Iris pigment epithelial cell (primary cell): ENCODE data around the gene MRTFB.
"Not testable (repeated sequence)": the region's sequence is repeated elsewhere in the genome, so short reads cannot be mapped to it uniquely, and the experiment has no call there.

Experiments
- DNase-seq: peaks from one replicate; pipeline ENCODE4 v3.0.0-alpha.2; 2011; ENCODE audit warnings: low read depth

Gene MRTFB

DNA sequence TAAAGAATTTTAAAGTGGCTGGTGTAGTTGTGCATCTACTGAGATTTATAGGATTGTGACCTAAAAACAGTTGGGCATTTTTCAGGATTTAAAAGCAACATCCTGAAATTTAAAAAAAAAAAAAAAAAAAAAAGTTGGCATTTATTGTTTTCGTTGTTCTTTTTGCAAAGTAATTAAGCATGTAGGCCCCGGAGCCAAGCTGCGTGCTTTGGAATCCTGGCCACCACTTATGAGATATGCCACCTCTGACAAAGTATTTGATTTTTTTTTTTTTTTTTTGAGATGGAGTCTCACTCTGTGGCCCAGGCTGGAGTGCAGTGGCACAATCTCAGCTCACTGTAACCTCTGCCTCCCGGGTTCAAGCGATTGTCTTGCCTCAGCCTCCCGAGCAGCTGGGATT is 112.8 kb downstream of the MRTFB start:
- not testable (repeated sequence) for DNase-seq

DNA sequence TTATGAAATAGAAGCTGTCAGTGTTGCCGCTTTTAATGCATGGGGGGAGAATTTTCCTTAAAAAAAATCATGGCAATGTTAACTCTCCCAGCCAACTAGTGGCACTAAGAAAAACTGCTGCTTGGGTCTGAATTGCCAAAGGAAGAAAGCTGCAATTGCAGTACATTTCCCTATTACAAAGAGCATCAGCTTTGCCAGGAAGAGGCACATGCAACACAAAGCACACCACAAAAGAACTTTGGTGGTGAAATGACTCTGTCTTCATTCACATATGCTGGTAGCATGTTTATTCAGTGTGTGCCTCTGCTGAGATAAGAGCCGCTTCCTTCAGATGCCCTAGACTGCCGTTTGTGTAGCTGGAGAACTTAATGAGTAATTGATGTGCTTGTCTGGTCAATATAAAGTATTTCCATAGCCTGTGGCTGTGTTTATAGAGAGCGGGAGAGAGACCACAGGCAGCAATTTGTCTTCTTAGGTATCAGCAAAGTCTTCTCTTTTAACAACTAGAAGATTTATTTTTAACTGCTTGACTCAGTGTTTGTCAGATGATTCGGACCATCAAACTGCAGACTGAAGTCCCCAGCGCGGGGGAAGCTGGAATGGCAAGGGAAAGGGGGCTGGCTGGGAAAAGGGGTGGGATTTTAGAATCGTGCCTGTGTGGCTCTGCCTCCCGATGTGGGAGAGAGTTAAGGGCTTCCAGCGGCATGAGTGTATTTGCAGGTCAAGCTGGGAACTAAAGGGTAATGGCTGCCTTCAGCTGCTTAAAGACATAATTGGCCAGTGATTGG is 115.1 kb downstream of the MRTFB start:
- DNase-seq = peak; percentile 74

DNA sequence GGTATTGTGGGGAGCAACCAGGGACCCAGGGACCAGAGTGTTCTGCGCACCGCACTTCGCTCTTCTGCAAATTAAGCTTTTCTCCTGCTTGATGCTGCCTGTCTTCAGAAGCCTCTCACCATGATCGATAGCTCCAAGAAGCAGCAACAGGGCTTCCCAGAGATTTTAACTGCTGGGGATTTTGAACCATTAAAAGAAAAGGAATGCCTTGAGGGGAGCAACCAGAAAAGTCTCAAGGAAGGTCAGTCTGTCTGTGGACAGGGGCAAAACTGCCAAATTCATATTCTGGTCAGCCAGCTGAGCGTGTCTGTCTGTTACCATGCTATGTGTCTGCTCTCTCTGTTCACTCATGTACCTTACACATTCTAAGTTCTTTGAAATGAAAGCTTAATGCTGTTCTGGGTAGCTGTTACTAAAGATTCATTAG is 115.7 kb downstream of the MRTFB start:
- DNase-seq = peak; percentile 10

DNA sequence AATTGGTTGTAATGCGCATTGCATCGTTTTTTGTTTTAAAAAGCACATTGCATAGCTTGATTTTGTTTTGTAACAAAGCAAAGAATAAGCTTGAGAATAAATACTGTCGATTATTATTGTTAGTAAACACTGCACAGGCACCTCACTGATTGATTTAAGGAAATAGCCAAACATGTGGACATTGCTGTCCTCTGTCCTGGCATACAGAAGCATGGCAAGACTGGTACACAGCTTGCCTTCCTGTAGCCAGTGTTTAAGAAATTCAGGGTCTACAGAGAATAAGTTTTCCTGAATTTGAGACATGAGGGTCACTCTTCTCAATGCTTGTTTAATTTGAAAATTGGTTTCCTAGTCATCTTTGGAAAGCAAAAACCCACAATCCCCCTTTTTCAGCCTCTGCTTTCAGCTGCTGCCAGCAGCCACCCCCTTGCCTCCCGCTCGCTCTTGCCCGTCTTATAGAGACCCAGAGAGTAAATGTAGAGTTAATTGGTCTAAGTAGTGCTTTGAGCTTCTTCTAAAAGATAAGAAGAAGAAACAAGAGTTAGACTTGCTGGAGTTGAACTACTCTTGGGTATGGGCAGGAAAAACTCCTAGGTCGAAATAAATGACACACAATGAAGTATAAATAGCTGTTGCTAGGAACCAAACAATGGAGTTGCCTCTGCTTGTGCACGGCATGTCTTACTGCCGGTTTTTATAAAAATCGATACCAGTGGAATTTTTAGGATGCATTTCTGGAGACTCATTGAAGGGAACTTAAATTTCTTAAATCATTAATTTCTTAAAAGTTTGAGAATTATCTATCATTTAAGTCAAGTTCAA is 116.6 kb downstream of the MRTFB start:
- no peak for DNase-seq

DNA sequence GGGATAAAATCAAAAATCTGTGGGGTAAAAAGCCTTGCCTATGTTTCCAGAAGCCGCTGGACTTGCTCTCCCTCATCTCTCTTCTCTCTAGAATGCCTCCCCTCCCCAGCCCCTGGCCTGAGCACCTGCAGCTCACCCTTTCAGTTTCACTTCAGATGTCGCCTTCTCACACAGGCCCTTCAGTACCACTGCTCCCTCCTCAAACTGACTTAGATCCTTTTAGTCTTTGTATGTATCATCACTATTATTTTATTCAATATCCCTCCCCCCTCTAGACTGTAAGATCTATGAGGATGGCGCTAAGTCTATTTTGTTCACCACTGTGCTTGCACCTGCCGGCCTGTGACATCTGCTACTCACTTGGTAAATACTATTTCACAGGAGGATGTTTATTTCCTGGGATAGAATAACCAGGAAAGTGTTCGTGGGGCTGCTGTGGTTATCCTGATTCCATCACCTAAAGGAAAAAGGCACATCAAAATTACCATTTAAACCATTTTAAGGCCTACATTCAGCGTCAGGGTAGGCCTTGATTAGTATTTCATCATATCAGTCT is 122.3 kb downstream of the MRTFB start:
- no peak for DNase-seq

DNA sequence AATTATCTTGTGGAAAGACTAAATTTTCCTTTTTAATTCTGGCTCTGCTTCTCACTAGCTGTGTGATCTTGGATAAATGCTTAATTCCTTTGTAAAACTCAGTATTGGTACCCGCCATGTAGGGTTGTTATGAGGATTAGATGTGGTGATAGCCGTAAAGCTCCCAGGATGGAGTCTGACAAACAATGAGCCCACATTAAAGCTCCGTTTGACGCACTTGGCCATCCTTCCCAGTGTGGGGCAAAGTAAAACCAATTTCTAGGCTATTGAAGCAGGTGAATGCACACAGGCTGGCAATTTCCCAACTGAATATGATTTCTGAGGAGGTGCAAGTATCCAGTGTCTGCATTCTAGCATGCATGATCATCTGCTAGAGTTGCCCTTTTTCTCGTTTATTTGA is 123.6 kb downstream of the MRTFB start:
- DNase-seq = no peak

DNA sequence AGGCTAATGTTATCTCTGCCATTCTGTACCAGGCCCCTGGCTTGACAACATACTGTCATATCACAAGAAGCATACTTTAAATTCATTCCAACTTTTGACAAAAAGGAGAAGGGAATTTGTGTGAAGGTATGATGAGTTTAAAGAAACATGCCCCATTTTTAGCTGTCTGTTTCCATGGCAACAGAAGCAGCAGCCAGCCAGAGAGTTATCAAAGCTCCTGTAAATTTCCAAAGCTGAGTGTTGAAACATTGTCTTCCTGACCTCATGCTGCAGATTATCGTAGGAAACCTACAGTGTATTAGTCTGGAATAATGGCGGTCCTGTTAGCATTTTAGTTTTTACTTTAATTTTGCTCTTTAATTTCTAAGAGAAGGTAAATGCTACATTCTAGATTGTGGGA is 124.9 kb downstream of the MRTFB start:
- DNase-seq = peak; percentile 47

DNA sequence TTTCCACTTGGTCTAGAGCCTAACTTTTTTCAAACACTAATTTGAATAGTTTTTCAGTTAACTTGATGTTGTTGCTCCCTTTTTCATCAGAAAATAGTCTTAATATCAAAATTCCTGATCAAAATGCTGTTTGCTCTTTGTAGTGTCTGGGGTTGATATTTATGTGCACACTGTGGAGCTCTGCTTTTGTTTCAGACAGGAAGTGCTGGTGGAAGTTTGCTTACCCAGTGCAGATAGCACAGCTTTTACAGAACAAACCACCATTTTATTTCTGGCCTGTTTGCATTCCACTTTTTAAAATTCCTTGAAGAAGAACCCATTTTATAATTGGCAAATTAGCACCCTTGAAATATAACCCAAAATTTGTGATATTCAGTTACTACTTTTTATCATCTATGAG is 125.4 kb downstream of the MRTFB start:
- peak; percentile 16 for DNase-seq

DNA sequence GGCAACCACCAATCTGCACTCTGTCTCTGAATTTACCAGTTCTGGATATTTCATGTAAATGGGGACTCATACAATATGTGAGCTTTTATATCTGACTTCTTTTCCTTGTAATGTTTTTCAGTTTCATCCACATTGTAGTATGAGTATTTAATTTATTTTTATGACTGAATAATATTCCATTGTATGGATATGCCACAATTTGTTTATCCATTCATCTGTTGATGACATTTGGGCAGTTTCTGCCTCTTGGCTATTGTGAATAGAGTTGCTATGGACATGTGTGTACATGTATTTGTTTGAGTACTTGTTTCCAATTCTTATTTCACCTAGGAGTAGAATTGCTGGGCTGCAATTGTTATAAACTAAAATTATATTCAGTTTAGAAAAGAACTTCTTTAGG is 126.9 kb downstream of the MRTFB start:
- no peak for DNase-seq

DNA sequence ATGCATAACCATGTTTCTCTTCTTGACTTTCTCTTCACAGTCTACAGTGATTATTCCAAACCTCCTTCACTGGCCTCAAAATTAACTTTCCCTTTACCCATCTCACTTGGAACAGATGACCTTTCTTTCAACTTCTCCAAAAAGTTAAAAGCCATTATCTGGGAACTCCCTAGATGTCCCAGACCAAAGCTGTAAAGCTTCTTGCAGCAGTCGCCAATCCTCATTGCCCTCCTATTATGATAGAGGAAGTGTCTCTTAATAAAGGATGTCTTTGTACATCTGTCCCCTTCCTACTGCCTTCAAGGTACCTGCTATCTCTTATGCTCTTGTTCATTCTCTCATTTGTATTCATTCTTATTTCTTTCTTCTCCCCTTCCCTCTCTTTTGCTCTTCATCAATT is 127.5 kb downstream of the MRTFB start:
- no peak for DNase-seq

DNA sequence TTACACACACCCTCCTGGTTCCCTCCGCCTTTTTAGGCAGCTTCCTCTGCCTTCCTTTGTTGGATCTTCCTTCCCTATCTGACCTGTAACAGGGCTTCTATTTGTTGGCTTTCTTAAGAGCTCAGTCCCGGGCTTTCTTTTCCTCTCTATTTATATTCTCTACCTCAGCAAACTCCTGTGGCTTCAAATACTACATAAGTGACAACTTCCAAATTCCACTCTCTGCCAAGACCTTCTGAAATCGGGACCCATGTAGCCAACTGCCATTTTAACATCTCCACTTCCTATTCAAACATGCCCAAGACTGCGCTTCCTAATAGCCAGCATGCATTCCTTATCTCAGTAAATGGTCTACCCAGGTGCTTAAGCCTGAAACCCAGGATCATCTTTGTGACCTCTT is 128.1 kb downstream of the MRTFB start:
- DNase-seq = no peak

DNA sequence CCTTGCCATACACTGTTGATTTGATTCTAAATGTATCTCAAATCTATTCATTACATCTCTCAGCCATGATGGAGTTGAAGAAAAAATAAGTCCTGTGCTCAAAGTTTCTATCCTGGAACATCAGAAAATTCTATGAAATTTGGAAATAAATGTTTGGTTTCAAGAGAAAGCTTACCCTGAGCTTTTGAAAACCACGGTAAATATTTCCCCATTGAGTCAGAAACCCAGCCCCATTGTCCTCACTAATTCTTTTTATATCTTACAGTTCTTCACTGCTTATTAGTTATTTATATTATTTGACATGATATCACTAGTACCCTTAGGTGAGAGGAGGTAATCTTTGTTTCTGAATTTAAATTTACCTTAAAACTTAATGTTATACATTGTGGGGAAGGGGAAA is 128.5 kb downstream of the MRTFB start:
- DNase-seq = peak; percentile 53

DNA sequence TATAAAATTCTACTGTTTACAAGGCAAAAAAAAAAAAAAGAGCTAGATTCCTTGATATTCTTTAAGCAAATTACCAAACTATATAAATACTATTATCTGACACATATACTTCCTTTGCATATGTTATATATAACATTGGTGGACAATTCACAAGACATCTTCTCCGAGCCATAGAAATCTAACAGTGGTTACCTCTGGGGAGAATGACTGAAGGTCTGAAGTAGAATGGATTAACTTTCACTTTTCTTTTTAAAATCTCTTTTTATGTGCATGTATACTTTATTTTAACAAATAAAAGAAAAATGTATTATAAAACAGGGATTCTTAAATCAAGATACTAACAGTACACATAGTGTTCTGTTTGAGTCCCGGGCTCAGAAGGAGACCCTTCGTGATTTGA is 131.0 kb downstream of the MRTFB start:
- no peak for DNase-seq

DNA sequence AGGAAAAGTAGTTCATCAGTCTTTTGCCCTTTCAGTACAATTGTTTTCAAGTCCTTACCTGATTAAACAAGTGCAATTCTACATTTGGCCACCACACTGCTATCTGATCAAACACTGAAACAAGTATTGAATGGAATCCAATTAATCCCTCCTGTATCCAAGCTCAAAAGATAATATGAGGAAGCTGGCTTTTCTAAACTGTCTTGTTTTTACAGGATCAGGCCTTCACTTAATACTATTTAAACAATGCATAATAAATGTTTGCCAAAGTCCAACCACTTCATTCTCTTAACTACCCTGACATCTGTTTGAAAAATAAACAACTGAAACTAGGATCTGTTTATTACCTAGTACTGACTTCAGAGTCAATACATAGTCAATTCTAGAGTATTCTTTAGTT is 131.6 kb downstream of the MRTFB start:
- peak; percentile 25 for DNase-seq

DNA sequence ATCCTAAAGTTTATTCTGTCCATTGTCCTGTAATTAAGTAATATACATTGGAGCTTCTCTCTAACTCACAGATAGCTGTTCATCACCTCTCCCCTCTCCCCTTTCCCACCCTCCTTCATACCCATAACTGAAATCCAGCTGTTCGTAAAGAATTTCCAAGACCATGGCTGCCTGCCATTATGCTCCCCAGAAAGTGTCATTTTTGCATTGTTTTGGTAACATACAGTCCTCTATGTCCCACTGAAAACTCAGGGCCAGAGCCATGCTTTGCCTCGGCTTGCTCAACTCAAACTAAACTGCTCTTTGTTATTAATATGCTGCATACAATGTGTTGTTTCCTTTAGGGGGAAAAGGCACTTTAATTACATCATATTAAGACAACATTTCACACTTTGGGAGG is 132.0 kb downstream of the MRTFB start:
- DNase-seq = no peak

DNA sequence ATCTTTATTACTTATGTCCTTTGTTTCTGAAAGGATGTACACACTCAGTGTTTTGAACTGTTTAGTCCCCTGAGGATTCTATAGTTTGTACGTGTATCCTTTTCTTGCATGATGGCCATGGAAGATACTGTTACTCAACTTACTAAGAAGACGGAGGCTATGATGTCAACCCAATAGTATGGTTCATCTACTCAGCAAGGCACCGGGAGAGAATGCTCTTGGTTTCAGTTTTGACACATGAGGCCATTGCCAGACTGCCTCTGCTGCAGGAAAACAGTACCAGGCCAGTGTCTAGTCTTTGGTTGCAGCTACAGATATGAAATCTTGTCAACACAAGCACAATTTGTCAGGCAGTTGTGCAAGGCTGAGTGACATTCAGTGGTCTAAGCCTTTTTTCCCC is 134.5 kb downstream of the MRTFB start:
- DNase-seq = peak; percentile 58

DNA sequence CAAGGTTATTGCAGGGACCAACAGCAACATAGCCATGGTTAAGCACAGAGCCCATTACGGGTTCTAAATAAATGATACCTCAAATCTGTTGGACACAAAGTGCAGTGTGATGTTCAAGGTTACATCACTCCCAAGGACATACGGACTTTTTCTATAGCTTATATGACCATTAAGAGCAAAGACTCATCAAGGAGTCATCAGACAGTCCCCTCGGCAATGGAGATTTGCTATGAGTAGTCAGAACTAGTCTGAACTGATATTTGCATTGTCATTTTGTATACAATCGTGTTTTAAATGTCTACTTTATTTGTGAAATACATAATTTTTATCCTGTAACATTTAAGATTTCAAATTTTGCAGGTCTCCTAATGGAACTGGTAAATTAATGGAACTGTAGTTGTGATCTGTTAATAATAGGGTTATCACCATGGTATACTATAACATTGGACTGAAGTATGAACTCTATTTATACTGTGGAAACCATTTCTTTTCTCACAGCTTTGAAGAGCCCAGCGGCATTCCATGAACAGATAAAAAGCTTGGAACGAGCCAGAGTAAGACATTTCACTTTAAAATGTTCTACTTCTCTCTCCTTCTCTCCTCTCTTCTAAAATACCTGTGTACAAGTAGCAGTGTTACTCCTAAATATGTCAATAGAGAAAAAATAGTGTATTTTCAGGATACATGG is 140.9 kb downstream of the MRTFB start:
- DNase-seq = no peak

DNA sequence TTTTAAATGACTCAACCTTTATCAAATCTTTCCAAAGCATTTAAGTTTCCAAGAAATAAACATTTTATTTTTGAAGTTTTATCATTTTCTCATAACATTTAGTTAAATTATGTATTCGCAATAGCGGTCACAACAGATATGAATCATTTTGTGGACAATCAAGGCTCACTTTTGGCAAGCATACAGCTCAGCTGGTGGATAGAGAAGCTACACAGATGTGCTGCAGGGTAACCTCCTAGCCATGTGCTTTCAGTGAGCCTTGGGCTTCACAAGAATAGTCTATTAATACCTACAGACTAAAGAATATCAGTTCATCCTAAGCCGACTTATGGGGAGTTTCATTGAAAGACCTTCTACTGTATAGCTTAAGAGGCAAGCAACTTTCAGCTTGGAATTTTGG is 144.8 kb downstream of the MRTFB start:
- DNase-seq = no peak

DNA sequence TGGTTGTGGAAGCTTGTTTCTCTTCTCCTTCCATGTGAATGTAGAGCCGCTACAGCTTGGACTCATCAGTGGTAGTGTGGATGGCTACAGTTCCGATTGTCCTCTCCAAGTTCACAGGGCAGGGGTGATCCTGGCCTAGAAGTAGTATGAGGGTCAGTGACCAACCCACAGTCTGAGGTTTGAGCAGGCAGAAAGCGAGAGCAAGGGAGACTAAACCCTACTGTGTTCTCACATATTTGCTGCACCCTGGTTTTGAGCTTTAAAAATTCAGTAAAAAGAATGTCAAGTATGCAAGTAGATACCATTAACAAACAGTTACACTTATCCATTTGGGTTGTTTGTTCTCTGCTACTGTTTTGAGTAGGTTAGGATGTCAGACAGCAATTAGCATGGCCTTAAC is 148.9 kb downstream of the MRTFB start:
- no peak for DNase-seq

DNA sequence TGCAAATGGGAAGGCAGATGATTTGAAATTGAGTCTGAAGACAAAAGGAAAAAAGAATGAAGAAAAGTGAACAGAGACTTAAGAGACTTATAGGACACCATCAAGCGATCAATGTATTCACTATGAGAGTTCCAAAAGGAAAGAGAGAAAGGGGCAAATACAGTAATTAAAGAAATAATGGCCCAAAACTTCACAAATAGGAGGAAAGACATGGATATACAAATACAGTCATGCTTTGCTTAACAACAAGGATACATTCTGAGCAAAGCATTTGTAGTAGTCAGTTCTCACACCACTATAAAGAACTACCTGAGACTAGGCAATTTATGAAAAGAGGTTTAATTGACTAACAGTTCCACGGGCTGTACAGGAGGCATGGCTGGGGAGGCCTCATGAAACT is 152.5 kb downstream of the MRTFB start:
- no peak for DNase-seq

DNA sequence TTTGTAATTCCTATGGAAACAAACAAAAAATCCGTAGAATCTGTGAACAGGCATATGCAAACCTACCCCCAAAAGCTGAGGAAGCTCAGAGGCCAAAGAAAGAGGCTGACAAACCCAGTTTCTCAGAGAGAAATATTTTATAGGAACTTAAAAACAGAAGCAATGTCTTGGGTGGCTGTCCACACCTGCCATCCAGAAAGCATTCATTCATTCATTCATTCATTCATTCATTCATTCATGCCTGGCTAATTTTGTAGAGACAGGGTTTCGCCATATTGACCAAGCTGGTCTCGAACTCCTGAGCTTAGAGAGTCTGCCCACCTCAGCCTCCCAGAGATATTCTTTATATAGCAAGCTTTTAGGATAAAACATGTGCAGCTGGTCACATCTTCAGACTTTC is 154.3 kb downstream of the MRTFB start:
- no peak for DNase-seq

DNA sequence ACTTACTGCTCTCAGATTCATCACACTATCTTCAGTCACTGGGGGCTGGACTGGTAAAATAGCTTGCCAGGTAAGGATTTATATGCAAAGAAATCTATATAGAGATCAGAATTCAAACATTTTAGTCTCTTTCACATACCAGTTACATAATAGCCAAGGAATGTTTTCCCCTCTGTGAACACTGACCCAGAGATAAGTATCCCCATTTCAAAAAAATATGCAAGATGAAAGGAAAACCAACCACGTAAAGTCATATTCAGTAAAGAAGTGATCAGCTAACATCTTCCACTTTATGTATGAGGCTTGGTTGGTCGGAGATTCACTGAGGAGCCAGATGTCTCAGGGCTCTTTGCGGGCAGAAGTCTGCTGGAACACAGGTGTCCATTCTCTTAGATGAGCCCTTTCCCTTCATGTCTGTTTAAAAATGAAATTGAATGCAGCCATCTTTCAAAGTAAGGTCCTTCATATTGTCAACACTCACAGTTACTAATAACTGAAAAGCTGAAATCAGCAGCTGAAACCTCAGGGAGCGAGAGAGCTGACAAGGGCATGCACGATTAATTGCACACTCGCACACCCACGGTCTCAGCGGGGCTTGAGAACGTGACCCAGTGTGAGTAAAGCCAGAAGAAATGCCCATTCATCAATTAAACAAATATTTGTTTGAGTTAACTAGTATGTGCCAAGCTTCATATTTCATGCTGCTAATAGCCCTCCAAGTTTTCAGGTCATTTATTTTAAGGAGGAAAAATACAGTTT is 161.2 kb downstream of the MRTFB start:
- DNase-seq = peak; percentile 46
